Prostate gland (tissue), 2 donors: ENCODE measurements around the gene ABLIM1. TPM values are rescaled to one million over a fixed set of nuclear protein-coding genes. Genes with fewer than 3 reads are reported as not detected.

Experiments
- DNase-seq: peaks from one replicate; pipeline ENCODE4 v3.0.0-alpha.2; 2019; ENCODE audit warnings: low spot score
- H3K27ac ChIP-seq, 2 donors: fragments of 200-600 bp; sonication (generic); 2 replicates each; pipeline ENCODE4 v1.5.1; 2017 to 2019
- H3K27me3 ChIP-seq: fragments of 200-600 bp; sonication (generic); replicated peaks from 2 replicates; pipeline ENCODE4 v1.5.1; 2019; ENCODE audit not compliant: insufficient read depth
- H3K36me3 ChIP-seq, 2 donors: fragments of 200-600 bp; sonication (generic); 1 replicate in 1 of 2; 2 replicates in 1 of 2; pipeline versions ENCODE4 v1.5.1 to v1.8.1; 2017 to 2019
- H3K4me1 ChIP-seq: fragments of 200-600 bp; sonication (generic); replicated peaks from 2 replicates; pipeline ENCODE4 v1.5.1; 2019
- H3K4me3 ChIP-seq, 2 donors: fragments of 200-600 bp; sonication (generic); 2 replicates each; pipeline ENCODE4 v1.5.1; 2017 to 2019
- H3K9me3 ChIP-seq: fragments of 200-600 bp; sonication (generic); 2 replicates; pipeline ENCODE4 v1.5.1; 2017
- POLR2A ChIP-seq: fragments of 450-650 bp; IDR thresholded peaks from one replicate; pipeline ENCODE4 v1.6.1; 2016; ENCODE audit warnings: antibody characterized with exemption, mild to moderate bottlenecking
- POLR2AphosphoS5 ChIP-seq: sonication (generic); formaldehyde crosslinking; IDR thresholded peaks from one replicate; pipeline ENCODE4 v1.6.1; 2017; ENCODE audit warnings: antibody characterized with exemption
- WGBS: methylation state at CpG from one replicate; pipeline ENCODE4 v1.1.5; 2018; 5-methylcytosine and 5-hydroxymethylcytosine counted together
- intact Hi-C: fragments of 100-400 bp; cut with DNase I; formaldehyde crosslinking; loops from one replicate; pipeline ENCODE4 v1.14.2; 2022
- total RNA-seq, 2 donors: library from RNA; depleted of rRNA; stranded (reverse); fragments of >200 nt; gene quantifications; one replicate each; pipeline ENCODE4 v1.1.0, GENCODE V29; 2016
- TF ChIP-seq, protein P1 (sequence below), 4 experiments: fragments of 200-600 bp in 2 of 4; fragments of 450-650 bp in 2 of 4; sonication (generic) in 2 of 4; IDR thresholded peaks; 1 replicate in 3 of 4; 2 replicates in 1 of 4; pipeline ENCODE4 v1.5.1; 2016 to 2019; ENCODE audit warnings: antibody characterized with exemption in 4 of 4, mild to moderate bottlenecking in 2 of 4, moderate library complexity in 2 of 4

Gene ABLIM1
- total RNA-seq, 2 donors from 2014 or later = 43.9 to 138 TPM

DNA sequence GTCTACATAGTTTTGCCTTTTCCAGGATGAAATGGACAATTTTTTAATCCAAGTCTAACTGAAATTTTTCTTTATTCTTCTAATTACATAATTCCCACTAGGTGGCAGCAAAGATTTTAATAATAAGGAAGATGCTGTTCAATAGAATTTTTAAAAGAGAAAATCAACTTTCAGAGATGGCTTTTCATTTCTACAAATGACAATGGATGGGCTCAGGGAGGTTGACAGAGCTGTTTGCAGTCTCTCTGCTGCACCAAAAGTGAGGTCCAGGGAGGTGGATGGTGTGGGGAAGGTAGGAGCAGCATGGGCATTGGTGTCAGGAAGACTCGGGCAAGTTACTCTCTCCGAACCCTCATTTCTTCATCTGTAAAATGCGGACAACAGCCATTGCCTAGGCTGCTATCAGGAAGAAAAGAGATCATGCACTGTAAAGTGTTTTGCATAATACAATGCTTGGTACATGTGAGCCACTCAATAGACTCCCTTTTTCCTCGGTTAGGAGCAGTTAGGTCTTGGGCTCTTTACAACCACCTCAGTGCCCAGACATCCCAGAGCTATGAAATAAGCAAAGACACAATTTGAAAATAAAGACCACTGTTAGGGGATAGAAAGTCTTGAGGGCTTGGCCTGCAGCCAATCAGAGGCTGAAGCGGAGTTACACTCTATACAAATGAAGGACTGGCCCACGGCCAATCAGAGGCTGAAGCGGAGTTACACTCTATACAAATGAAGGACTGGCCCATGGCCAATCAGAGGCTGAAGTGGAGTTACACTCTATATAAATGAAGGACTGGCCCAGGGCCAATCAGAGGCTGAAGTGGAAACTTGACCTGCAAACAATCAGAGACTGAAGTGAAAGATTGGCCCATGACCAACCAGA, 107.1 kb downstream of the ABLIM1 start:
- 17% methylated on average over 7 of the region's 7 CpGs for WGBS
- H3K4me3 ChIP-seq = no peak overlapping the region

GRCh38 chr10:114548662-114549061, 109.4 kb downstream of the ABLIM1 start:
- Histone ChIP-seq H3K27me3 (no peaks in the 10 kb centered on the region), H3K4me1 (no peaks in the 10 kb centered on the region), H3K9me3 (no peaks in the 10 kb centered on the region), H3K4me3 (no peak overlapping the region), H3K27ac (no peak overlapping the region), H3K36me3 (no peaks in the 10 kb centered on the region)
- intact Hi-C loops = loop anchor here (2.0 kb wide), 2 partner anchors 78 to 244 kb away; no protein-coding TSS in a partner anchor
- 34% methylated on average over 5 of the region's 5 CpGs for WGBS
- TF ChIP-seq, protein P1, sequence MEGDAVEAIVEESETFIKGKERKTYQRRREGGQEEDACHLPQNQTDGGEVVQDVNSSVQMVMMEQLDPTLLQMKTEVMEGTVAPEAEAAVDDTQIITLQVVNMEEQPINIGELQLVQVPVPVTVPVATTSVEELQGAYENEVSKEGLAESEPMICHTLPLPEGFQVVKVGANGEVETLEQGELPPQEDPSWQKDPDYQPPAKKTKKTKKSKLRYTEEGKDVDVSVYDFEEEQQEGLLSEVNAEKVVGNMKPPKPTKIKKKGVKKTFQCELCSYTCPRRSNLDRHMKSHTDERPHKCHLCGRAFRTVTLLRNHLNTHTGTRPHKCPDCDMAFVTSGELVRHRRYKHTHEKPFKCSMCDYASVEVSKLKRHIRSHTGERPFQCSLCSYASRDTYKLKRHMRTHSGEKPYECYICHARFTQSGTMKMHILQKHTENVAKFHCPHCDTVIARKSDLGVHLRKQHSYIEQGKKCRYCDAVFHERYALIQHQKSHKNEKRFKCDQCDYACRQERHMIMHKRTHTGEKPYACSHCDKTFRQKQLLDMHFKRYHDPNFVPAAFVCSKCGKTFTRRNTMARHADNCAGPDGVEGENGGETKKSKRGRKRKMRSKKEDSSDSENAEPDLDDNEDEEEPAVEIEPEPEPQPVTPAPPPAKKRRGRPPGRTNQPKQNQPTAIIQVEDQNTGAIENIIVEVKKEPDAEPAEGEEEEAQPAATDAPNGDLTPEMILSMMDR (IDR thresholded peaks at IDR 0.05) = peak in 3 of 4 experiments; percentile 41 to 68 (median 68)
- no peak for TF ChIP-seq POLR2A
- peak; percentile 17 for DNase-seq

More for the DNA sequence above, 107.1 kb downstream of the ABLIM1 start:
- Histone ChIP-seq H3K9me3 (no peaks in the 10 kb centered on the region), H3K27me3 (no peaks in the 10 kb centered on the region), H3K4me1 (no peaks in the 10 kb centered on the region), H3K27ac (no peak overlapping the region), H3K36me3 (no peaks in the 10 kb centered on the region)
- intact Hi-C loops = loop anchor here (2.0 to 5.0 kb wide), 2 partner anchors 151 to 236 kb away; no protein-coding TSS in a partner anchor
- no peak for TF ChIP-seq POLR2AphosphoS5
- no peak for TF ChIP-seq POLR2A
- TF ChIP-seq, protein P1 (IDR thresholded peaks at IDR 0.05) = peak; percentile 19 to 69 (median 58)
- no peak for DNase-seq

DNA sequence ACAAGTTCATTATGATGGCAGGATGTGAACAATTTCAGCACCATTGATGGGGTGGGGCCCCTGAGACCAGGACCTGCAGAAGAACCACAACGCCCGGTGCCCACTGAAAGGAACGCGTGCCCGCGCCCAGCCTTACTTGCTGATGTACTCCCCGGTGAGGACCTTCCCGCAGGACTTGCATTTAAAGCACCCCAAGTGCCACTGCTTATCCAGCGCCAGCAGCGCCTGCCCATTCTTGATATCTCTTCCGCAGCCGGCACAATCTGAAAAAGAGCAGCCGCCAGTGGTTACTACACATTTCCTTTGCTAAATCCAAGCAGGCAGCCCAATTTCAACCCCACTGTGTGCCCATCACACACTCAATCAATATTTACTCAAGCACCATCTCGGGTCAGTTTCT, 110.6 kb downstream of the ABLIM1 start:
- TF ChIP-seq POLR2AphosphoS5 (no peak), POLR2A (no peak)
- TF ChIP-seq, protein P1 (IDR thresholded peaks at IDR 0.05) = no peak
- 91% methylated on average over 14 of the region's 14 CpGs for WGBS
- intact Hi-C loops = no loop called here
- Histone ChIP-seq H3K27ac (no peak overlapping the region), H3K36me3 (no peaks in the 10 kb centered on the region), H3K4me1 (no peaks in the 10 kb centered on the region), H3K4me3 (no peak overlapping the region), H3K27me3 (no peaks in the 10 kb centered on the region), H3K9me3 (no peaks in the 10 kb centered on the region)
- DNase-seq = no peak

DNA sequence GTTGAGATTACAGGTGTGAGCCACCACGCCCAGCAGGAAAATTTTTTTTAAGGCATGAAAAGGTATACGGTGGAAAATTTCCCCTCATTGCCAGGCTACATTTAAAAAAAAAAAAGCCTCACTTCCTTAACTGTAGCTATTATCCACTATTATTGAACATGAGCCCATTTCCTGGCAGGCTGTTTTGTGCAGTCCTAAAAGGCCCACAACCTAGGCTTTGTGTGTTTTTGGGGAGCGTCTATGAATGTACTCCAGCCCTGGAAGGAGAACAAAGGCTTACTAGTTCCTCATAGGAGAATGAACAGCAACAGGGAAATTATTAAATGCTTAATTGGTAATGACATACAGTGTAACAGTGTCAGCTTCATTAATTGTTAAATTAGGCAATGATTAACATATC, 111.0 kb downstream of the ABLIM1 start:
- intact Hi-C loops = no loop called here
- H3K36me3 ChIP-seq = no peaks in the 10 kb centered on the region
- no peaks in the 10 kb centered on the region for H3K27me3 ChIP-seq
- 71% methylated on average over 3 of the region's 3 CpGs for WGBS
- no peak overlapping the region for H3K27ac ChIP-seq
- TF ChIP-seq POLR2A (no peak), POLR2AphosphoS5 (no peak)
- TF ChIP-seq, protein P1 (IDR thresholded peaks at IDR 0.05) = no peak
- H3K4me3 ChIP-seq = no peak overlapping the region
- no peak for DNase-seq
- H3K9me3 ChIP-seq = no peaks in the 10 kb centered on the region
- H3K4me1 ChIP-seq = no peaks in the 10 kb centered on the region

- Histone ChIP-seq H3K27ac (no peak overlapping the region), H3K27me3 (no peaks in the 10 kb centered on the region), H3K4me3 (no peak overlapping the region), H3K36me3 (no peaks in the 10 kb centered on the region), H3K4me1 (no peaks in the 10 kb centered on the region), H3K9me3 (no peaks in the 10 kb centered on the region)
- DNase-seq = no peak
- WGBS = 96% methylated on average over 5 of the region's 5 CpGs
- intact Hi-C loops = no loop called here
- TF ChIP-seq POLR2A = no peak
- TF ChIP-seq, protein P1 (IDR thresholded peaks at IDR 0.05) = no peak
- no peak for TF ChIP-seq POLR2AphosphoS5
Observed at GRCh38 chr10:114545819-114546218, 112.3 kb downstream of the ABLIM1 start.
